GM04504 (cell line): ENCODE measurements around the gene ROGDI.

ENCODE experiments used
- DNase-seq: peaks from one replicate; pipeline ENCODE4 v3.0.0-alpha.2; 2012; ENCODE audit warnings: low read depth

Gene ROGDI

DNA sequence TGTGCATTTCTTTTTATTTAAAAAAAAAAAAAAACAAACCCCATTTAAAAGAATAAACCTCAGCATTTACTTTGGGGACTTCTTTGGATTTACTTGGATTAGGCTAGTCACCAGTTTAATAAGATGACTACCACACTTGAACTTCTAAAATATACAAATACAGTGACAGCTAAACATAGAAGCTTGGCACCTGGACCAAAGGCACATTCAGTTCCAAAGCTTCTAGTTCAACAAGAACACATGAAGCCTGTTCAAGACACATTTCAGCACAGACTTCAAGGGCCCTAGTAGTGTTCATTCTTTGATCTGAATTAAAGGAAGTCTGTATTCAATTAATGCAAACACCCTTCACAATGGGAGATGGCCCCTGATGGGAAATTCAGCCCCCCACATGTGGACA lies 11.6 kb upstream of the ROGDI start:
- no peak for DNase-seq

DNA sequence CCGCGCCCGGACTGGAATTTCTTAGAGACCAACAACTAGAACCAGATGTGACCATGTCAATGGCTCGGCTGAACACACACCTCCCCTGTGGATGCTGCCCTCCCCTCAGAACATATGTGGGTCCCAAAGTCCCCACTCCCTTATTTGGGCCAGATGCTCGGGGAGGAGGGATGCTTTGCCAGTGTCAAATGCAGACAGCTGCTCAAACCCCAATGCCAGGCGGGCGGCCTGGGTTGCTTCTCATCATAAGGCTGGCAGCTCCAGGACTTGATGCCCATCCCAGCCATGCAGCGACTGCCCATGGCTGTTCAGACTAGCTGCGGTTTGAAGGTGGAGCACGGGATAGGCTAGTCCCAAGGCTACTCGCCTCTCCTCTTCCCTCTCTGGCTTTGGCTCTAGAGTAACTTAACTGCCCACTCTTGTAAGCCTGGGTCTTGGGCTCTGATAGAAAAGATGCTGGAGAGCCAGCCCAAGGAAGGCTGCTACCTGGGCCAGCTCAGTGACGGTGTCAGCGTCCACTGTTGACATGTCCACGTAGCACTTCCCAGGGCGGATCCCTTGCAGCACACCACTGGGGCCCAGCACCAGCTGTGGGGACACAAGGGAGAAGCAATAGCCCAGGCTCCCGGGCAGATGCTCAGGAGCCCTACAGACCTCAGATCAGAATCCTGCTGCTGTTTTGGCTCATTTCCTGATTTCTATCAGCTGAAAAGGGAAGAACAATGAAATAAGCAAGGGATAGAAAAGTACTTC lies 11.0 kb upstream of the ROGDI start:
- DNase-seq: no peak

DNA sequence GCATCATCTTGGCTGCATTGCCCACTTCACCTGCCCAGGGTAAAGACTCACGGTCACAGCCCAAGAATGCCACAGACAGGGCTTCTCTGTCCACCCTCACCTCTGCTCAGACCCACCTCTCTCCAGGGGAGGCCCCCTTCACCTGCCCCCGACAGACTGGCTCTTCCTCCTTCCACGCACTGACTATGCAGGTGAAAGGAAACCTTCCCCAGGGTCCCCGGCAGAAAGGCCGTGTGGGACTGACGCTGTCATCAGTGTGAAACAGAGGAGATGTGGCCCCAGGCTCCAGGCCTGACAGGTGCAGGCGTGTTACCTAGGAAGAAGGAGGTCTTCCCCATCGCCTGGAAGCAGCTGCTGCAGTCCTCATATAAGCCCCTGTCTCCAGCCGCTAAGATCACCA lies 9.3 kb upstream of the ROGDI start:
- no peak for DNase-seq

DNA sequence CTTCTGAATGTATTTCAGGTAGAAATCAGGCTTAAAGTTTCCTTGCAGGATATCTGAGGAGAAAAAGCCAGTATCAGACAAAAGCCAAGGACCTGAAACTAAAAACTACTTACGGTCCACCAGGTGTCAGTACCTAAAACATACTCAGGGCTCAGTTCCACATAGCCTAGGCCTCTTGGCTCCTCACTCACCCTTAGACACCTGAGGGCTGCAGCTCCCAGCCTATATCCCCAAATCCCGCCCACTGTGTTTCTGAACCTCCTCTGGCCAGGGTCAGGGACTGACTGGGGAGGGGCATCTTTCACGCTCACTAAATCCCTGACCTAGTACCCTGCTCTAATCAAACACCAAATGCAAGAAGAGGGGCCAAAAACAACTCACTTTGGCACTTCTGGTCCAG lies 8.8 kb upstream of the ROGDI start:
- no peak for DNase-seq

DNA sequence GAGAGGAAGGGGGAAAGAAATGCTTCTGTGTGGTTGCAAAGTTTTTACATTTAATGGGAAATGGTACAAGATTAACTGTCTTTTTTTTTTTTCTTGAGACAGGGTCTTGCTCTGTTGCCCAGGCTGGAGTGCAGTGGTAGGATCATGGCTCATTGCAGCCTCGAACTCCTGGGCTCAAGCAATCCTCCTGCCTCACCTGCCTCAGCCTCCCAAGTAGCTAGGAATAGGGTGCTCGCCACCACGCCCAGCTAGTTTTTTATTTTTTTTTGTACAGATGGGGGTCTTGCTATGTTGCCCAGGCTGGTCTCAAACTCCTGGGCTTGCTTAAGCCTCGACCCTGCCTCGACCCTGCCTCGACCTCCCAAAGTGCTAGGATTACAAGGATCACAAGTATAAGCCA lies 3.8 kb upstream of the ROGDI start:
- DNase-seq: no peak

DNA sequence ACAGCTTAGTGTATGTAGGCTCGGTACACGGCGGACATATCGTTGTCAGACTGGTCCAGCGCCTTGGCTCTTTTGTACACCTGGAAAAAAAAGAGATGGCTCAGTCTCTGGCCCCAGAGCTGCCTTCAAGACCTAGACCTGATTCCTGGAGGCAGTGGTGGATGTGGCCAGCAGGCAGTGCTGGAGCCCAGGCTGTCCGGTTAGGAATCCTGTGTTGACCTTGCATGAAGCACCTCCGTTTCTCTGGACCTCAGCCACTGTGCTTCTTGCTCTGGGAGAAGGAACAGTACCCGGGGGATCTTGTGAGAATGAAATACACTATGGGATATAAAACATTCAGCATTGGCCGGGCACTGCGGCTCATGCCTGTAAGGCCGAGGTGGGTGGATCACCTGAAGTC lies 2.8 kb upstream of the ROGDI start:
- no peak for DNase-seq

DNA sequence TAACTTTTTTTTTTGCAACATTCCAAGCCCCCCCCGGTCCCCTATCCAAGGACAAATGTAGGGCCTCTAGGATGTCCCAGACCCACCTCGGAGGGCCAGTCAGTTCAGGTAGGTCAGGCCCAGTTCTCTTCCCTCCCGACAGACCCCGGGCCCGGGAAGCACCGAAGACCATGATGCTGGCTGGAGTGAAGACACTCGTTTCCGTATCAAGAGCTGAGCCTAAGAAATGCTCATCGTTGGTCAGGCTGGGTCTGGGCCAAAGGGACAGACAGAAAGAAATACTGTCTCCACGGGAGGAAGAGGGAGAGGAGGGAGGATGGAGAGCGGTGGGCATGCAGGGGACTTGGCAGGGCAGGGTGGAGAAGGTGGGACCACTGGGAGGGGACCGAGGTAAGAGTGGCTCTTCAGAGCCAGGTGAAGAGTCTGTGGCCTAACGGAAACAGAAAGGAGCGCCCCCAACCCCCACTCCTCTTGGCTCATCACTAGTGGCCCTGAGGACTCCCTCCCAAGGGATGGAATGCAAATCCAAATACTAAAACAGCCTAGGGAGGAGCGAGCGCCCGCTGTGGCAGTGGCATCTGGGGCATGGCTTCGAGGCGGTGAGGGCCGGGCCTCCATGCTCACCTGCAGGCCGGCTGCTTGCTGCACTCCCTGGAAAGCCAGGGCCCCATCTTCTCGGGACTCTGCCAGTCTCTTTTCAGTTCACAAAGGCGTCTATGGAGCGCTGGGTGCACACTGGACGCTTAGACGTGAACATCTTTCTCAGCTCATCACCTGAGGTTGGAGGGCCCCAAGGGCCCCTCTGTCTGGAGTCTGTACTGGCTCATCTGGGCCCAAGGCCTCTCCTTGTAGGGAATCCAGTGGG lies 1.7 kb upstream of the ROGDI start:
- no peak for DNase-seq

DNA sequence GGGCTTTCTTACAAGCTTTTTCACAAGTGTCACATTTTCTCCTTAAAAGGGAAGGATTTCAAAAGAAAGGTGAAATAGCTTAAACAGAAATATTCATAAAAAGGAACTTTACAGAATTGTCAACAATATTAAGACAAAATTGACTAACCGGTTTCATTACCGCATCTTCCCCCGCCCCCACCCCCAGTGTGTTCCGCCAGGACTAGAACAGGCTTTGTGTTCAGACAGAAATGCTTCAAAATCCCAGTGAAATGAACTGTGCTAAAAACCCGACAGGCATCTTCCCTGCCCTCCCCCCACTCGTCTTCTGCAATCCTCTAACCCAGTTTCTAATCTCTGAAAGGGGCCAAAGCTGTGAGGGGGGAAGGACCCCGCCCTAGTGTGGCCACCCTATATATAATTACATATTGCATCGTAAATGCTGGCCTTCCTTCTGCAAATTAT lies 990 bp upstream of the ROGDI start:
- DNase-seq: no peak

DNA sequence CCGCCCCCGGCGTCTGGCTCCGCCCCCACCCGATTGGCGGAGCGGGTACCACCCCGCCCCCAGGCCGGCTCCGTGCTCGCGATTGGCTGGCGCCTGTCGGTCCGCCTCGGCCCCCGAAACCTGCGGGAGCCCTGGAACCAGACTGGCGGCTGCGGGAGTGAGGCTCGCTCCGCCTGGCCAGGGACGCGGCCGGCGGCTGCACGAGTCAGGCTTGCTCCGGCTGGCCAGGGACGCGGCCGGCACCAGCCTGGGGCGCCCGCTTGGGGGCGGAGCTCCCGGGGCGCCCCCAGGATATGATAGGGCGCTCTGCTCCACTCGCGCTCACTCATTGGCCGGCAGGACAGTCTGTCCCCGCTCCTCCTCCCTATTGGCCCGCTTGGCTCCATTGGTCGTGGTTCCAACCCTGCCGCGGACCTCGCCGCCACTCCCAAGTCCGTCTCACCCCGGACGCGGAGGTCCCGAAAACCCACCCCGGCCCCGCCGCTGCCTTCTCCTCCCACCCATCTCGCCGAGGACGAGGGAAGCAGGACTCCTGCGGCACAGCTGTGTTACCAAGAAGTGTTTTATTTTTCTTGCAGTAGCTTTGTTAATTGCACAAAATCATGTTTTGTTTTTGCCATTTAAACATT lies 340 bp upstream of the ROGDI start:
- DNase-seq: peak; percentile 84

DNA sequence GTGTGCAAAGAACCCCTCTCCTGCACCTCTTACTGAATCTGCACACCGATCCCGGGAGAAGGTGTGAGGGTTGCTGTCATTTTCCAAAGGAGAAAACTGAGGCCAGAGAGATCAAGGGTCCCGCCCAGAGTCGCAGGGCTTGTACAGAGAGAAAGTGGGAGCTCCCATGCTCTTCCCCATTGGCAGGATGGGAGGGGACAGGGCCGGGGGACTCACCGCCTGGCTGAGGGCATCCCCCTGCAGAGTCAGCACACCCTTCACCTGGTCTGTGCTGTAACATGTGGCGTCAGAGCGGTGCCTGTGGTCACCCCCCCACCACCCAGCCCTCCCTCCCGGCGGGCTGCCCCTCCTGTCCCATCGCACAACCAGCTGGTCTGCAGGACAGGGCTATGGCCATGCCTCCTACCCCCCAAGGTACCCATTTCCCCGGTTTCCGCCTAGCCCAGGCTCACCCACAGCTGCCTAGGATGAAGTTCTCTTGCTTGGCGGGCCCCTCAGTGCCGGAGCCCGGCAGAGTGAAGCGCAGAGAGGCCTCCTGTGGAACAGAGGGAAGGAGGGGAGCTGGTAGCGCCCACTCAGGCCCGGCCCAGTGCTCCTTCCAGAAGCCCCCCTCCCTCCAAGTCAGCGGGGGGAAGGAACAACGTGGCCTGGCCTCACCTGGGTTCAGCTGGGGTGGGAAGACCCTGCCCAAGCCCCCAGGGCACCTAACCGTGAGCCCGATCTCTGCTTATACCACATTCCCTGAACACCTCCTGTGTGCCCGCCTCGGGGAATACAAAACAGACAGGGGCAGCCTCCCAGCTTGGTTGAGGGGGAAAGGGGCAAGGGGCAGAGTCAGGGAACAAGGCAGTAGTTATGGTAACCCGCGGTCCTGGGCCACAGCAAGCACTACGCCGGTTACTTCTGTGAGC lies 1.1 kb downstream of the ROGDI start:
- DNase-seq: no peak

DNA sequence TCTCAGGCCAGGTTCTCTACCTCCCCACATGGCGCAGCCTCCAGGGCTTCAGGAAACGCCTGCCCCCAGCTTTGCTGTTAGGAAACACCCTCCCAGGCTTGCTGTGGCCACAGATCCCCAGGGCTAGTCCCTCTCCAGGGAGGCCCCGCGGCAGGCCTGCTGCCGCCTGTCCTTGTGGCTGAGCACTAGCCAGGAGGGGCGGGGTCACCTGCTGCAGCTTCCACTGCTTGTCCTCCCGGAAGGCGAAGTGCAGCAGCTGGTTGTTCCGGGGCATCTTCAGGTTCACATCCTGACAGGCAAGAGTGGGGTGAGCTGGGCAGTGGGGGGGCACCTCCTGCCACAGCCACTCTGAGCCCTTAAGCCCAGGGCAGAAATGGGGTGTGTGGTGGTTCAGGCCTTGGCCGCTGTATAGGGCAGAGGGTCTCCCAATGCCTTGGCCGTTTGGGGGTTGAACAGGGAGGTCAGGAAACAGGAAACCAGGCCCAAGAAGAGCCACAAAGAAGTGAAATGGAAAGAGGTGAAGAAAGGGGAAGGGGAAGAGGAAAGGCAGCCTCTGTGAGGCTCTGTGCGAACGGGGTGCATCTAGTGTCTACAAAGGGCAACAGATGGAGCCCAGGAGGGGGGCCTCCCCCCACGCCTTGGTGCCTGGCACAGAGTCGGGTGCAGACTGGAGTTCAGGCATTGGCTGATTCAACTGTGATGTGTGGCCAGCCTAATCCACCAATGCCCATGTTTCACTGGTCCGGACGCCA lies 2.0 kb downstream of the ROGDI start:
- DNase-seq: no peak

DNA sequence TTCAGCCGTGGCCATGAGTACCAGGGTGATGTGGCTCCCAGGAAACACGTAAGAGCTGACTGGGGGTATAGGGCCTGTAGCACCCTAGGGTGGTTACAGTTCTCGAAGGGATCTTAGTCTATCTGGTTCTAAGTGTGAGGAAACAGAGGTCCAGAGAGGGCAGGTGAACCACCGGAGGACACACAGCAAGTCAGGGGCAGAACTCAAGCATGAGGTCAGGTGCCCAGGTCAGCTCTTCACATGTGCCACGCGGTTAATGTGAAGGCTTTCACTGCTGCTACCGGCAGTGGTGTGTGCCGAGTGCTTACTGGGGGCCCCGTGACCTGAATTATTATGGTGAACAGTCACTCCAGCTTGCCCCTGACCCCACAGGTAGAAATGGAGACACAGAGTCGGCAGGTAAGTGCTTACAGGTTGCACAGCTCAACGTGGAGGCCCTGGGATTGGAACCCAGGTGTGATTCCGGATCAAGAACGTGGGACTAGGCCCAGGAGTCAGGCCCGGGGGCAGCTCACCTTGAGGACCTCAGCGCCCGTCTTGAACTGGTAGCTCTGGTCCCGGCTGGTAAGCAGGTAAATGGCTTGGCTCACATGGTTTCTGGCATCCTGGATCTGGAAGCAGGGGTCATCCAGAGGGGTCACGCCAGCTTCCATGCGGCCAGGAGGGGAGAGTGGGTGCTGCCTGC lies 3.1 kb downstream of the ROGDI start:
- DNase-seq: no peak

DNA sequence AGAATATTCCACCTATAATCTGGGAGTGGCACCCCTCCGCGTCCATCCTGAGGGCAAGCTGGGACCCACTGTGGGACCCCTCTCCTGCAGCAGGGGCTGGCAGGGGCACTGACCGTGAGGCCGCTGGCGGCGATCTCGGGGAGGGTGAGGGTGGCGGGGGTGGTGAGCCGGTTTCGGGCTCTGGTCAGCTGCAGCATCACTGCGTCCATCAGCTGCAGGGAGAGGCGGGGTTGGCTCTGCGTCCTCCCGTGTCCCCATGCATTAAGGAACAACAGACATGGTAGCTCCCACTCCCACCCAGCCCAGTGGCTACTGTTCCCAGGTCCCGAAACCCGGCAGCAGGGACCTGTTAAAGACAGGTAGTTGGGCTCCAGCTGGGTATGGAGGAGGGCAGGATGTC lies 4.0 kb downstream of the ROGDI start:
- DNase-seq: no peak

DNA sequence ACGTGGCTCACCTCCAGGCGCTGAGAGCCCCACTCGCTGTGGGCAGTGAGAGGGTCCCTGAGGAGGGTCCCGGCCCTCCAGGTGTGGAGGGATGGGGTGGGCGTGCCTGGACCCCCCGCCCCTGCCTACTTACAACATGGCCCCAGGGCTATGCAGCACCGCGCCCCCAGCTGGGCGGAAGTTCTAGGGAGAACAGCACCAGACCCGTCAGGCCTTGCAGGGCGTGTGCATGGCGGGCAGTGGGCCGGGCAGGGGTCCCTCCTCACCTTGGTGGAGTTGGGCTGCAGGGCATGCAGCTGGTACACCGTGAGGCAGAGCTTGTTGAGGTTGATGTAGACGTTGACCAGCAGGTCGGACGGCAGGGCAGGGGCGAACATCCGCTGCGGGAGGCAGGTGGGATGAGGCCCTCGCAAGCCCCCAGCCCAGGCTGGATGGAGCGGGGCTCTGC lies 4.6 kb downstream of the ROGDI start:
- DNase-seq: no peak

DNA sequence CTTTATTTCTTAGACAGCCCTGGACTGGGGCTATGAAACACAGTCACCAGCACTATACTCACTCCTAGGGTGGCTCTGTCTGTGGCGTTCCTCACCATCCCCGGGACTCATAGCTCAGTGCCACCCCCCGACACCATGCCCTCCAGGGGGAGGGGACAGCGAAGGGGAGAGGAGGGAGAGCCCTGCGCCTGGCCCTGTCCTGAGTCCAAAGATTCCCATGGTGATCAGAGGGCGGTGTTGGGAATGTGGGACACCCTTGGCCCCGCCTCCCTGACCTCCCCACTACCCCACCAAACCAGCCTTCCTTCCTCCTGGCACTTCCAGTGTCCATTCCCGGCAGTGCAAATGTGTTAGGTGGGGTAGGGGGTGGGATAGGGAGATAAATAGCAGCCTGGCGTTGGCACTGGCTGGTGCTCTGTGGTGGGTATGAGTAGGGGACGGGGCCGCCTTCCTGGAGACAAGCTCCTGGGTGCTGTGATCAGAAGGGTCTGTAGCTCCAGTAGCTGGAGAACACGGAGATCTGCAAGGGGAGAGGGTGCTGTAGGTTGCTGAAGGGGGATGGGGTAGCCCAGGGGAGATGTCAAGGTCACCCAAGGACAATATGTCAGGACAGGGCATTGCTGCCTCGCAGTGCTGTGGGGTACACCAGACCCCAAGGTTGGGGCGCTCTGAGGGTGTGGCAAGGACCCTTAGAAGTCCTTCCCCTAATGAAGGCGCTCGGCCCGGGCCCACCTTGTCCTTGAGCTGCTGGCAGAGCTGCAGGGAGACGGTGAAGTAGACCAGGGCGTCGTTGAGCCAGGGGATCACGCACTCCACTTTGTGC lies 5.2 kb downstream of the ROGDI start:
- no peak for DNase-seq

DNA sequence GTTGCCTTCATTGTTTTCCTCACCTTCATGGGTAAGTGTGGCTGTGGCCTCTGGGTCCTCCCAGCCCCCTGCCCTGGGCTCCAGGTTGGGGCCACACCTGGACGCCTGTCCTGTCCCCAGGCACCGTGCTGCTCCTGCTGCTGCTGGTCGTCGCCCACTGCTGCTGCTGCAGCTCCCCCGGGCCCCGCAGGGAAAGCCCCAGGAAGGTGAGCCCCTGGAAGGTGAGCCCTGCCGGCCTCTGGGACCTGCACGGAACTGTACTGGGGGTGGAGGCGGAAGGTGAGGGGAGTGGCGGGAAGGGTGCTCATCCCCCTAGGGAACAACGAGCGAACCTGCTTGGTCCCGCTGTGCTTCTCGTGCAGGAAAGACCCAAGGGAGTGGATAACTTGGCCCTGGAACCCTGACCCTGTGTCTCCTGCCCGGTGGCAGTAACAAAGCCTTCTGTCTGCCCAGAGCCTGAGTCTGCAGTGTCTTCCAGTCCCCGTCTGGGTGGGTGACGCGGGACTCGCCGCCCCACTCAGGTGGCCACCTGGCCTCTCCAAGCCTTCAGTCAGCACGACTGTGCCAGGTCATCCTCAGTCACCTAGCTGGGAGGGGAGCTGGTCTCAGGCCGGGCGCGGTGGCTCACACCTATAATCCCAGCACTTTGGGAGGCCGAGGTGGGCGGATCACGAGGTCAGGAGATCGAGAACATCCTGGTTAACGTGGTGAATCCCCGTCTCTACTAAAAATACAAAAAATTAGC lies 6.4 kb downstream of the ROGDI start:
- no peak for DNase-seq

DNA sequence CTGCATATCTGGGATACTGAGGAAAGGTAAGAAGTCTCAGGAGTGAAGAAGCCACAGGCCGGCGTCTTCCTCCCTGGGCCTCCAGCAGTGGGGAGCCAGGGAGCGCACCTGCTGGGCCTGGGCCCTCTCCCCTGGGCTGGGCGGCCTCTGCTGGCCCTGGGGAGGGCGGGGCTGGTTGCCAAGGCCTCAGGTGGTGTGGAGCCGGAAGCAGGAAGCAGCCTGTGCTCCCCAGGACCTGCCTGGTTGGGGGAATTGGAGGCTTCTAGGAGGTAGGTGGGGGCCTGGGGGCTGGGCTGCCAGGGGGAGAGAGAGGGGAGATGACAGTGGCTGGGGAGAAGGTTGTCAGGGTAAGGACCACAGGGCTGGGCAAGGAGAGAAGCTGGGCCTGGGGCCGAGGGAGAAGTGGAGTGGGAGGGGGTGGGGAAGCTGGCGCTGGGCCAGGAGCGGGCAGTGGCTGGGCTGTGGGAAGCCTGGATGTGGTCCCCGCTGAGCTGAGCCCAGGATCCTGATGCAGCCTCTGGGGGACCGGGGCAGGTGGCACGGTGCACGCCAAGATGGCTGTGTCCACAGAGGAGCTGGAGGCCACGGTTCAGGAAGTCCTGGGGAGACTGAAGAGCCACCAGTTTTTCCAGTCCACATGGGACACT lies 7.1 kb downstream of the ROGDI start, which contains the start of gene SMIM22:
TSS of gene SMIM22 (plus strand) at position 189 of the 647 bp plus-strand sequence. CDS start at position 555, 366 bp downstream.
- DNase-seq: no peak

DNA sequence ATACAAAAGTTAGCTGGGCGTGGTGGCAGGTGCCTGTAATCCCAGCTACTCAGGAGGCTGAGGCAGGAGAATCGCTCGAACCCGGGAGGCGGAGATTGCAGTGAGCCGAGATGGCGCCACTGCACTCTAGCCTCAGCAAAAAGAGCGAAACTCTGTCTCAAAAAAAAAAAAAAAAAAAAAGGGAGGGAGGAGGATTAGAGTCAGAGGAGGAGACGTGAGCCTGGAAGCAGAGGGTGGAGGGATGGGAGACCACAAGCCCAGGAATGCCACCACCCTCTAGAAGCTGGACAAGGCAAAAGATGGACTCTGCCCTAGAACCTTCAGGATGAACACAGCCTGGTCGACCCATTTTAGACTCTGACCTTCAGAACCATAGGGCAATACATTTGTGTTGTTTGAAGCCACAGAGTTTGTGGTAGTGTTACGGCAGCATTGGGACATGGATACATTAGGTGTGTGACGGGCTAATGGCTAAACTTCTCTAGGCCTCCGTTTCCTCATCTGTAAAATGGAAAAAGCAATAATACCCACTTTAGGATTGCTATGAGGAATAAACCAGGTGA lies 9.4 kb downstream of the ROGDI start:
- DNase-seq: no peak
